ENCODE data around the gene OAS1. TPM values are rescaled to one million over a fixed set of nuclear protein-coding genes. Genes with fewer than 3 reads are reported as not detected.
A peak's percentile ranks its signal among the peaks of the same experiment; 100 is the strongest.
"Not testable (repeated sequence)": the region's sequence is repeated elsewhere in the genome, so short reads cannot be mapped to it uniquely, and the experiment has no call there.

OAS1 gene
- total RNA-seq, 1 experiment from 2014 or later: 7.8 TPM

DNA sequence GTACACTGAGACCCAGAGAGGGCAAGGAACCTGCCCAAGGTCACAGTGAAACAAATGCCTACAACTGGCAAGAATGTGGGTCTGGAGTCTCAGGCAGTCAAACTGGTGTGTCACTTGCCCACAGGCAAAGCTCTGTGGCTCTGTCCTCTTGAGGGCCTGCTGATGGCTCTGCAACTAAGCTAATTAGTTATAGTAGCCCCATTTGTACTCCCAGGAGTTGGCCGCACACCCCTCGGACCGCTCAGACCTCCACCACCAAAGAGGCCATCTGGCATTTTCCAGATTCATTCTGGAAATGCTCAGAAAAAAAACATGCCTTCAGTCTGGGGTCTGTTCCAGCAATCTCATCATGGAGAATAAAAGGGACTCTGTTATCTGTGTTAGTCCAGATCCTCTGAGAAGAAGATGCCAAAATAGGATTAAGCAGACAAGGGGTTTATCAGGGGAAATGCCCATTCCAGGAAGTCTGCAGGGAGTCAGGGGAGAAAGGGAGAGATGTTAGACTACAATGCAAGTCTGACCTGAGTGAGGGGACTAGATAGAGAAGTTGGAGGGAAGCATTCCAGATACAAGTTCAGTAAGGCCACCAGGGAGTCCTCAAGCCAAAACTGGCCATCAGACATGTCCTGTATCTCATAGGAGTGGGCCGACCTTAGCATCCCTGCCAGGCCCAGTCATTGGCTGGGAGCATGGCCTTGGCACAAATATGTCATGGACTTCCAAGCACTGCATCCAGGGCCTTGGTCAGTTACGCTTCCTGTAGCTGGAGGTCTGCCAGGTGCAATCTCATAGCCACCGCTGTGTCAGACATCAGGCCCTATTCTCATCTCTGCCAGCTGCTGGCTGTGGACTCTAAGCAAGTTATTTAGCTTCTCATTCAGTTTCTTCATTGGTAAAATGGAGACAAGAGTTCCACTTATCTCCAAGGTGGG, 15.4 kb upstream of the OAS1 start:
- Histone ChIP-seq H3K27me3 (no peaks in the 10 kb centered on the region), H3K4me3 (no peak overlapping the region), H3K36me3 (no peaks in the 10 kb centered on the region), H3K9me3 (no peaks in the 10 kb centered on the region)
- DNase-seq: peak; percentile 44

GRCh38 chr12:112892856-112893255, 13.9 kb upstream of the OAS1 start:
- no peak overlapping the region for H3K4me3 ChIP-seq
- no peaks in the 10 kb centered on the region for H3K36me3 ChIP-seq
- no peaks in the 10 kb centered on the region for H3K27me3 ChIP-seq
- no peak for DNase-seq
- H3K9me3 ChIP-seq: no peaks in the 10 kb centered on the region

DNA sequence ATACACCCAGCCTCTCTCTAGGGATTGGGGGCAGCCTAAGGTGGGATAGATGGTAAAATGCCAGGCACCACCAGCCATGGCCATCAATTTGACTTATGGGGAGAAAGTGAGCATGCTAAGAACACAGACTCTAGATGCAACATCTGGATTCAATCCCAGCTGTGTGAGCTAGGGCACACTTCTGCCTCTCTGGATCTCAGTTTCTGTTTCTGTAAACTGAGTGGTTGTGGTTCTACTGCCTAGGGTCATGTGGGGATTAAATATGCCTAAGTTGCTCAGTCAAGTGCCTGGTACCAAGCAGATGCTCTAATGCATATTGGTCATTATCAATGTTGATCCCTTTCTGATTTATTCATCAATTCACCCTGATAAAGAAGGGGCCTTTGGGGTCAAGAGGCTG, 12.6 kb upstream of the OAS1 start:
- no peaks in the 10 kb centered on the region for H3K36me3 ChIP-seq
- H3K9me3 ChIP-seq: no peaks in the 10 kb centered on the region
- no peak overlapping the region for H3K4me3 ChIP-seq
- no peak for DNase-seq
- H3K27me3 ChIP-seq: peaks cover 2% of the 10 kb centered on the region; the same call in 1 of the 2 replicates

GRCh38 chr12:112898380-112898779, 8.4 kb upstream of the OAS1 start:
- no peak for DNase-seq
- no peaks in the 10 kb centered on the region for H3K36me3 ChIP-seq
- H3K4me3 ChIP-seq: no peak overlapping the region
- H3K9me3 ChIP-seq: no peaks in the 10 kb centered on the region
- peaks cover 2% of the 10 kb centered on the region; the same call in 1 of the 2 replicates for H3K27me3 ChIP-seq

DNA sequence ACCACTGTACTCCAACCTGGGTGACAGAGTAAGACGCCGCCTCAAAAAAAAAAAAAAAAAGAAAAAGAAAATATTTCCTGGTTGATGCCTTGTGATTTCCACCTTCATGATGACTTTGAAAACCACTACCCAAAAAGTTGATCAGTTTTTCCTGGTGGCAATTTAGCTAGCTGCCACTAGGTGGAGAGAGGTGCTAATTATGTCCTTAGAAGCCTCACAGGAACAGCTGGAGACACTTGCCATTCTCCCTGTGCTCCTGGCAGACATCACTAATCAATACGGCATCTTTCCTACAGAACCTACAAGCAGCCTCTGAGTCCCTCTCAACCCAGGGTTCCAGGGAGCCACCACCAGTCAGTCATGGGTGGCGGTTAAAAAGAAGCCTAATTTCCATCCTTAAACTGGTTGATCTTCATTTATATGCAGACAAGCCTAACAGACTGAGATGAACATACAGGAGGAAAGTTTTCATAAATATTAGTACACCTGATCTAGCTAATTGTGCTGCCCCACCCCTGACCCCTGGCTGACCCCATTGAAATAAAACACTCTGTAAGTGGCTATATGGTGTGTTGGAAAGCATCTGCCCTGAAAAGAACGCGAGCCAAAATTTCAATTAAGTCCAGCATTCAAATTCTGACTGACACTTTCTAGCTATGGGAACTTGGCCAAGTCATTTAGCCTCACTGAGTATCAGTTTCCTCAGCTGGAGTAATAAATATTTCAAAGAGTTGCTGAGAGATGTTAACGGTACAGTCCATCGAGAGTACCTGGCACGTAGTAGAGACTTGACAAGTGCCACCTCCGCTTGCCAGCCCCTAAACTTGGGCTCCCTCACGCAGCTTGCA, 6.2 kb upstream of the OAS1 start:
- H3K9me3 ChIP-seq: no peaks in the 10 kb centered on the region
- no peak overlapping the region for H3K4me3 ChIP-seq
- H3K27me3 ChIP-seq: peaks cover 2% of the 10 kb centered on the region; the same call in 1 of the 2 replicates
- DNase-seq: peak; percentile 27
- H3K36me3 ChIP-seq: no peaks in the 10 kb centered on the region

DNA sequence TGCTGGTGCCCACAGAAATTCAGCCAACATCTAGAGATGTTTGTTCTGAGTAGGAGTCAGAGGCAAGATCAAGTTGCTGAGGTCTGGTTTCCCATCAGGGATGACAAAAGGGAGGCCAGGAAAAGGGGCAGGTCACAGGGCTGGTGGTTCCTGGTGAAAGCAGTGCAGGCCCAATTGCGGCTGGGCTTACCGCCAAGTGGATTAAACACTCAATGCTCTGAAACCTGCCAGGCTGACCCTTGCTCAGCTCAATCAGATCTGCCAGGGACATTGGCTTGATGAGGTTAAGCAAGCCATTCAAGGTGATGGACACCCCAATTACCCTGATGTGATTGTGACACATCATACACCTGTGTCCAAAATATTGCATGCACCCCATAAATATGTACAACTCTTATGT, 5.5 kb upstream of the OAS1 start:
- DNase-seq: peak; percentile 61
- Histone ChIP-seq H3K4me3 (no peak overlapping the region), H3K27me3 (peaks cover 2% of the 10 kb centered on the region; the same call in 1 of the 2 replicates), H3K9me3 (no peaks in the 10 kb centered on the region), H3K36me3 (no peaks in the 10 kb centered on the region)

GRCh38 chr12:112904571-112904970, 2.2 kb upstream of the OAS1 start:
- no peak overlapping the region for H3K4me3 ChIP-seq
- DNase-seq: peak; percentile 25
- no peaks in the 10 kb centered on the region for H3K27me3 ChIP-seq
- no peaks in the 10 kb centered on the region for H3K9me3 ChIP-seq
- no peaks in the 10 kb centered on the region for H3K36me3 ChIP-seq

GRCh38 chr12:112905451-112906089, 1.2 kb upstream of the OAS1 start:
- DNase-seq: peak; percentile 49
- no peaks in the 10 kb centered on the region for H3K27me3 ChIP-seq
- no peak overlapping the region for H3K4me3 ChIP-seq
- H3K36me3 ChIP-seq: no peaks in the 10 kb centered on the region
- no peaks in the 10 kb centered on the region for H3K9me3 ChIP-seq

DNA sequence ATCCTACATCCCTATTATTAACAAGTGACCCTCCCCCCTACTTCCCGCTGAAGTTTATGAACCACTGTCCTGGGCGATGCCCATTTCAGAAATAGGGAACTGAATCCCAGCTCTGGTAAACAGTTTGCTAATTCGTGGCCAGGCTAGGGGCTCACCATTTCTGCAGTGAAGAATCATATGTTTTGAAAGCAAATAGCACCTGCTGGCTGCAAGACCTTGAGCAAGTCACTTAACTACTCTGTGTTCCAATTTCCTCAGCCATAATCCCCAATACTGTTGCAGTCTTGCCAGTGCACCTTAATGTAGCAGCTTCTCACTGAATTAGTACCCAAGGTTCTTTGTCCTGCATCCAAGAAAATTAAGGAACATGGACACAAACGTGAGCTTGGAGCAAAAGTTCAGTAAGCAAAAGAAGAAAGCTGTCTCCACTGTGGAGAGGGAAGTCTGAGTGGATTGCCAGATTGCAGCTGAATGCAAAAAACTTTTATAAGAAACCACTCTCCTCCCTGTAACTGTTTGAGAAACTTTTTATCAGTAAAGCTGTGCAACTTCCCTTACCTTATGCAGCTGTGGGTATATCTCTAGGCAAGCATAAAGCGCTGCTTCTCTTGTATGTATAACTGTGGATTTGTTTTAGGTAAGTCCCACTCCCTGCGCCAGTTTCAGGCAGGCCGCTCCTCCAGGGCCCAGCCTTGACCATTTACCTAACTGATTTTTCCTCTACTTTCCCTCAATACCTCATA, 824 bp downstream of the OAS1 start:
- H3K36me3 ChIP-seq: no peaks in the 10 kb centered on the region
- H3K27me3 ChIP-seq: no peaks in the 10 kb centered on the region
- DNase-seq: no peak
- peaks cover under 1% of the 10 kb centered on the region; the same call in 1 of the 2 replicates for H3K9me3 ChIP-seq
- H3K4me3 ChIP-seq: peak overlapping the region; percentile 50

- H3K9me3 ChIP-seq: peaks cover 10% of the 10 kb centered on the region
- H3K27me3 ChIP-seq: no peaks in the 10 kb centered on the region
- H3K4me3 ChIP-seq: no peak overlapping the region
- DNase-seq: no peak
- H3K36me3 ChIP-seq: no peaks in the 10 kb centered on the region
These were observed 1.8 kb downstream of the OAS1 start for GRCh38 chr12:112908548-112908947.

- Histone ChIP-seq H3K4me3 (no peak overlapping the region), H3K9me3 (peaks cover 14% of the 10 kb centered on the region), H3K27me3 (no peaks in the 10 kb centered on the region), H3K36me3 (no peaks in the 10 kb centered on the region)
- no peak for DNase-seq
These were observed 2.9 kb downstream of the OAS1 start for GRCh38 chr12:112909693-112910092.

GRCh38 chr12:112913038-112913688, 6.4 kb downstream of the OAS1 start:
- Histone ChIP-seq H3K9me3 (peaks cover 14% of the 10 kb centered on the region), H3K4me3 (no peak overlapping the region), H3K27me3 (no peaks in the 10 kb centered on the region), H3K36me3 (no peaks in the 10 kb centered on the region)
- no peak for DNase-seq

DNA sequence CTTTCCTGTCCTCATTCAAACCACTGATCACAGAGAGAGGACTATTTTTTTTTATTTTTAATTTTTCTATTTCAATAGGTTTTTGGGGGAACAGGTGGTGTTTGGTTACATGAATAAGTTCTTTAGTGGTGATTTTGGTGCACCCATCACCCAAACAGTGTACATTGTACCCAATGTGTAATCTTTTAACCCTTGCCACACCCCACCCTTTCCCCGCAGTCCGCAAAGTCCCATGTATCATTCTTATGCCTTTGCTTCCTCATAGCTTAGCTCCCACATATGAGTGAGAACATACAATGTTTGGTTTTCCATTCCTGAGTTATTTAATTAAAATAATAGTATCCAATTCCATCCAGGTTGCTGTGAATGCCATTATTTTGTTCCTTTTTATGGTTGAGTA, 7.1 kb downstream of the OAS1 start:
- H3K9me3 ChIP-seq: peaks cover 14% of the 10 kb centered on the region
- not testable (repeated sequence) for H3K4me3 ChIP-seq, DNase-seq, H3K27me3 ChIP-seq, H3K36me3 ChIP-seq

DNA sequence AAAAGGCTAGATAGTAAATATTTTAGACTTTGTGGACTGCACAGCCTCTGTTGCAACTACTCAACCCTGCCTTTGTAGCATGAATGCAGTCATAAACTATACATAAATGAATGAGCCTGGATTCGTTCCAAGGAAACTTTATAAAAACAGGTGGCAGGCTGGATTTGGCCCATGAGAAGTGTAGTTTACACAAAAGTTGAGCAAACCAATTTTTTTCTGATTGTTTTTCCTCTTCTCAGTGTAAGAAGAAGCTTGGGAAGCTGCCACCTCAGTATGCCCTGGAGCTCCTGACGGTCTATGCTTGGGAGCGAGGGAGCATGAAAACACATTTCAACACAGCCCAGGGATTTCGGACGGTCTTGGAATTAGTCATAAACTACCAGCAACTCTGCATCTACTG, 9.5 kb downstream of the OAS1 start:
- no peaks in the 10 kb centered on the region for H3K27me3 ChIP-seq
- H3K36me3 ChIP-seq: no peaks in the 10 kb centered on the region
- H3K9me3 ChIP-seq: peaks cover 14% of the 10 kb centered on the region
- peak; percentile 86 for DNase-seq
- no peak overlapping the region for H3K4me3 ChIP-seq

GRCh38 chr12:112919121-112919520, 12.4 kb downstream of the OAS1 start:
- Histone ChIP-seq H3K27me3 (no peaks in the 10 kb centered on the region; the same call in 1 of the 2 replicates), H3K9me3 (no peaks in the 10 kb centered on the region), H3K36me3 (no peaks in the 10 kb centered on the region), H3K4me3 (no peak overlapping the region)
- DNase-seq: no peak

DNA sequence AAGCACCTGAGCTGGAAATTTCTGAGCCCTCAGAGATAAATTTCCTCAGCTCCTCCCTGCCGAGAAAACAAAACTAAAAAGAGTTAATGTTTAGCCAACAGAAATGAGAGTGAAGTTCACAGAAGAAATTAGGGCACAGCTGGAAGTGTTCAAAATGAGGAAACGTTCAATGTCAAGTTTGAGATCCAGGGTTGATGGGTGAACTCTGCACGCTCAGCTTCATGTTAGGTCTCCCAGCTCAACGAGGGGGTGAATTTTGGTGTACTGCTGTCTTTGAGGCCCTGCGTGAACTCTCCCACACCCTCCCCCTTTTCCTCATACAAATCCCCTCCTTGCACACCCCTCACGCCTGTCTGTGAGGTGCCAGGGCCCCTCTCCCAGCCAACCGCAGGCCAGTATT, 18.2 kb downstream of the OAS1 start:
- no peak overlapping the region for H3K4me3 ChIP-seq
- no peaks in the 10 kb centered on the region; the same call in 1 of the 2 replicates for H3K27me3 ChIP-seq
- H3K9me3 ChIP-seq: no peaks in the 10 kb centered on the region
- DNase-seq: no peak
- H3K36me3 ChIP-seq: no peaks in the 10 kb centered on the region
